HepG2 (cell line): ENCODE data around the gene ANKRD7. TPM values are rescaled to one million over a fixed set of nuclear protein-coding genes. Genes with fewer than 3 reads are reported as not detected.

Experiments used
- CBX1 ChIP-seq: IDR thresholded peaks from one replicate; pipeline ENCODE4 v1.6.1; 2016; ENCODE audit warnings: antibody characterized with exemption, low read depth
- ELF4 ChIP-seq: sonication (generic); formaldehyde crosslinking; IDR thresholded peaks from 2 replicates; pipeline ENCODE4 v1.5.0; 2020; ENCODE audit warnings: missing genetic modification reagents, mild to moderate bottlenecking, moderate library complexity, borderline replicate concordance
- MXD4 ChIP-seq: IDR thresholded peaks from 2 replicates; pipeline ENCODE4 v1.6.1; 2016; ENCODE audit warnings: mild to moderate bottlenecking, missing biosample characterization, missing genetic modification reagents
- RBM22 ChIP-seq: fragments of 200-400 bp; formaldehyde crosslinking; optimal IDR thresholded peaks from 2 replicates; pipeline ENCODE3; 2017; ENCODE audit warnings: mild to moderate bottlenecking, low read length, moderate library complexity
- SAFB2 ChIP-seq: sonication (generic); formaldehyde crosslinking; IDR thresholded peaks from 2 replicates; pipeline ENCODE4 v1.5.1; 2020; ENCODE audit warnings: missing genetic modification reagents, low read depth, mild to moderate bottlenecking, borderline replicate concordance
- SOX13 ChIP-seq, 3 experiments: fragments of 450-650 bp in 1 of 3; sonication (generic) in 1 of 3; formaldehyde crosslinking in 1 of 3; IDR thresholded peaks in 2 of 3; conservative IDR thresholded peaks in 1 of 3; 2 replicates each; pipeline versions ENCODE4 v1.5.0 to v1.6.1; 2016 to 2020; ENCODE audit warnings: antibody characterized with exemption in 1 of 3, mild to moderate bottlenecking in 1 of 3, missing compliant biosample characterization in 1 of 3, missing genetic modification reagents in 1 of 3, moderate library complexity in 1 of 3
- ZNF362 ChIP-seq: sonication (generic); formaldehyde crosslinking; IDR thresholded peaks from 2 replicates; pipeline ENCODE4 v1.4.0; 2020; ENCODE audit warnings: missing genetic modification reagents, mild to moderate bottlenecking, borderline replicate concordance
- ZNF432 ChIP-seq: sonication (generic); formaldehyde crosslinking; IDR thresholded peaks from 2 replicates; pipeline ENCODE4 v1.5.0; 2020; ENCODE audit warnings: missing genetic modification reagents, mild to moderate bottlenecking, borderline replicate concordance
- ZNF746 ChIP-seq: sonication (generic); formaldehyde crosslinking; IDR thresholded peaks from 2 replicates; pipeline ENCODE4 v1.8.0; 2022; ENCODE audit warnings: mild to moderate bottlenecking, missing genetic modification reagents
- polyA plus RNA-seq, 8 experiments: library from polyadenylated mRNA; depleted of rRNA in 3 of 8; stranded (reverse) in 7 of 8; unstranded in 1 of 8; fragments of >200 nt; fragmentation: Illumina TruSeq in 4 of 8; extraction: Trizol in 4 of 8; gene quantifications; 2 replicates each; pipeline versions ENCODE4 v1.2.1 to v1.2.3, GENCODE V29; 2011 to 2016; ENCODE audit warnings: low read depth in 4 of 8, missing spikeins in 1 of 8, mixed read lengths in 1 of 8; ENCODE audit not compliant: insufficient read depth in 1 of 8
- total RNA-seq, 5 experiments: library from RNA; depleted of rRNA; stranded (reverse); fragments of >200 nt; fragmentation: Illumina TruSeq; extraction: Trizol; gene quantifications; 2 replicates each; pipeline ENCODE4 v1.2.3, GENCODE V29; 2016; ENCODE audit warnings: low read depth in 1 of 5
- TF ChIP-seq, protein P1 (sequence below): sonication (generic); formaldehyde crosslinking; IDR thresholded peaks from 2 replicates; pipeline ENCODE4 v1.4.0; 2020; ENCODE audit warnings: missing genetic modification reagents, borderline replicate concordance
- TF ChIP-seq, protein P2 (sequence below): sonication (generic); formaldehyde crosslinking; IDR thresholded peaks from 2 replicates; pipeline ENCODE4 v1.5.0; 2020; ENCODE audit warnings: mild to moderate bottlenecking, missing genetic modification reagents
- TF ChIP-seq, protein P3 (sequence below): sonication (generic); formaldehyde crosslinking; IDR thresholded peaks from 2 replicates; pipeline ENCODE4 v1.4.0; 2020; ENCODE audit warnings: mild to moderate bottlenecking, missing genetic modification reagents
- TF ChIP-seq, protein P4 (sequence below): IDR thresholded peaks from 2 replicates; pipeline ENCODE4 v1.6.1; 2016

The ANKRD7 gene
- total and polyA plus RNA-seq, 2 of the 13 experiments (the other 11 are each of a cell fraction or from before 2014, with no cell fraction given), result not detected

- TF ChIP-seq, protein P1, sequence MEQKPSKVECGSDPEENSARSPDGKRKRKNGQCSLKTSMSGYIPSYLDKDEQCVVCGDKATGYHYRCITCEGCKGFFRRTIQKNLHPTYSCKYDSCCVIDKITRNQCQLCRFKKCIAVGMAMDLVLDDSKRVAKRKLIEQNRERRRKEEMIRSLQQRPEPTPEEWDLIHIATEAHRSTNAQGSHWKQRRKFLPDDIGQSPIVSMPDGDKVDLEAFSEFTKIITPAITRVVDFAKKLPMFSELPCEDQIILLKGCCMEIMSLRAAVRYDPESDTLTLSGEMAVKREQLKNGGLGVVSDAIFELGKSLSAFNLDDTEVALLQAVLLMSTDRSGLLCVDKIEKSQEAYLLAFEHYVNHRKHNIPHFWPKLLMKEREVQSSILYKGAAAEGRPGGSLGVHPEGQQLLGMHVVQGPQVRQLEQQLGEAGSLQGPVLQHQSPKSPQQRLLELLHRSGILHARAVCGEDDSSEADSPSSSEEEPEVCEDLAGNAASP (CRISPR knock-in tag), result peak; percentile 41; the same call in 1 of the 2 replicates
- TF ChIP-seq, protein P2, sequence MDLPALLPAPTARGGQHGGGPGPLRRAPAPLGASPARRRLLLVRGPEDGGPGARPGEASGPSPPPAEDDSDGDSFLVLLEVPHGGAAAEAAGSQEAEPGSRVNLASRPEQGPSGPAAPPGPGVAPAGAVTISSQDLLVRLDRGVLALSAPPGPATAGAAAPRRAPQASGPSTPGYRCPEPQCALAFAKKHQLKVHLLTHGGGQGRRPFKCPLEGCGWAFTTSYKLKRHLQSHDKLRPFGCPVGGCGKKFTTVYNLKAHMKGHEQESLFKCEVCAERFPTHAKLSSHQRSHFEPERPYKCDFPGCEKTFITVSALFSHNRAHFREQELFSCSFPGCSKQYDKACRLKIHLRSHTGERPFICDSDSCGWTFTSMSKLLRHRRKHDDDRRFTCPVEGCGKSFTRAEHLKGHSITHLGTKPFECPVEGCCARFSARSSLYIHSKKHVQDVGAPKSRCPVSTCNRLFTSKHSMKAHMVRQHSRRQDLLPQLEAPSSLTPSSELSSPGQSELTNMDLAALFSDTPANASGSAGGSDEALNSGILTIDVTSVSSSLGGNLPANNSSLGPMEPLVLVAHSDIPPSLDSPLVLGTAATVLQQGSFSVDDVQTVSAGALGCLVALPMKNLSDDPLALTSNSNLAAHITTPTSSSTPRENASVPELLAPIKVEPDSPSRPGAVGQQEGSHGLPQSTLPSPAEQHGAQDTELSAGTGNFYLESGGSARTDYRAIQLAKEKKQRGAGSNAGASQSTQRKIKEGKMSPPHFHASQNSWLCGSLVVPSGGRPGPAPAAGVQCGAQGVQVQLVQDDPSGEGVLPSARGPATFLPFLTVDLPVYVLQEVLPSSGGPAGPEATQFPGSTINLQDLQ (CRISPR knock-in tag), result no peak
- TF ChIP-seq SOX13 (IDR thresholded peaks at IDR 0.05) (peak; percentile 46; the same call in 1 of the 2 replicates), SOX13 (CRISPR knock-in tag; conservative IDR thresholded peaks at IDR 0.05 in 1 of 2, IDR thresholded peaks at IDR 0.05 in 1 of 2) (peak in 1 of 2 experiments; percentile 33; a peak in 2 of 4 replicates), MXD4 (CRISPR knock-in tag) (peak; percentile 75), ZNF746 (CRISPR knock-in tag) (0 out of 2 replicates have a peak, but pooled peaks have one; percentile 36), ELF4 (CRISPR knock-in tag) (peak; percentile 82), CBX1 (peak; percentile 79), ZNF362 (CRISPR knock-in tag) (no peak), SAFB2 (CRISPR knock-in tag) (peak; percentile 73; the same call in 1 of the 2 replicates), ZNF432 (no peak), RBM22 (no peak)
- TF ChIP-seq, protein P3, sequence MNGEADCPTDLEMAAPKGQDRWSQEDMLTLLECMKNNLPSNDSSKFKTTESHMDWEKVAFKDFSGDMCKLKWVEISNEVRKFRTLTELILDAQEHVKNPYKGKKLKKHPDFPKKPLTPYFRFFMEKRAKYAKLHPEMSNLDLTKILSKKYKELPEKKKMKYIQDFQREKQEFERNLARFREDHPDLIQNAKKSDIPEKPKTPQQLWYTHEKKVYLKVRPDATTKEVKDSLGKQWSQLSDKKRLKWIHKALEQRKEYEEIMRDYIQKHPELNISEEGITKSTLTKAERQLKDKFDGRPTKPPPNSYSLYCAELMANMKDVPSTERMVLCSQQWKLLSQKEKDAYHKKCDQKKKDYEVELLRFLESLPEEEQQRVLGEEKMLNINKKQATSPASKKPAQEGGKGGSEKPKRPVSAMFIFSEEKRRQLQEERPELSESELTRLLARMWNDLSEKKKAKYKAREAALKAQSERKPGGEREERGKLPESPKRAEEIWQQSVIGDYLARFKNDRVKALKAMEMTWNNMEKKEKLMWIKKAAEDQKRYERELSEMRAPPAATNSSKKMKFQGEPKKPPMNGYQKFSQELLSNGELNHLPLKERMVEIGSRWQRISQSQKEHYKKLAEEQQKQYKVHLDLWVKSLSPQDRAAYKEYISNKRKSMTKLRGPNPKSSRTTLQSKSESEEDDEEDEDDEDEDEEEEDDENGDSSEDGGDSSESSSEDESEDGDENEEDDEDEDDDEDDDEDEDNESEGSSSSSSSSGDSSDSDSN, result peak; percentile 87
- TF ChIP-seq, protein P4, sequence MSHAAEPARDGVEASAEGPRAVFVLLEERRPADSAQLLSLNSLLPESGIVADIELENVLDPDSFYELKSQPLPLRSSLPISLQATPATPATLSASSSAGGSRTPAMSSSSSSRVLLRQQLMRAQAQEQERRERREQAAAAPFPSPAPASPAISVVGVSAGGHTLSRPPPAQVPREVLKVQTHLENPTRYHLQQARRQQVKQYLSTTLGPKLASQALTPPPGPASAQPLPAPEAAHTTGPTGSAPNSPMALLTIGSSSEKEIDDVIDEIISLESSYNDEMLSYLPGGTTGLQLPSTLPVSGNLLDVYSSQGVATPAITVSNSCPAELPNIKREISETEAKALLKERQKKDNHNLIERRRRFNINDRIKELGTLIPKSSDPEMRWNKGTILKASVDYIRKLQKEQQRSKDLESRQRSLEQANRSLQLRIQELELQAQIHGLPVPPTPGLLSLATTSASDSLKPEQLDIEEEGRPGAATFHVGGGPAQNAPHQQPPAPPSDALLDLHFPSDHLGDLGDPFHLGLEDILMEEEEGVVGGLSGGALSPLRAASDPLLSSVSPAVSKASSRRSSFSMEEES (CRISPR knock-in tag), result no peak
These were observed 40.5 kb upstream of the ANKRD7 start, which contains the start of gene LSM8 (continued) for GRCh38 chr7:118183786-118184564.
